Measurements from ENCODE around the gene DLG2.
"Not testable (repeated sequence)": the region's sequence is repeated elsewhere in the genome, so short reads cannot be mapped to it uniquely, and the experiment has no call there.

Gene DLG2

GRCh38 chr11:84887055-84887629 is 740.0 kb downstream of the DLG2 start:
- DNase-seq = no peak

GRCh38 chr11:84886344-84886743 is 740.8 kb downstream of the DLG2 start:
- no peak for DNase-seq

GRCh38 chr11:84884836-84885235 is 742.3 kb downstream of the DLG2 start:
- DNase-seq = no peak

GRCh38 chr11:84882056-84882455 is 745.1 kb downstream of the DLG2 start:
- no peak for DNase-seq

- DNase-seq = no peak
Measured at GRCh38 chr11:84871116-84871515, 756.0 kb downstream of the DLG2 start.

GRCh38 chr11:84870486-84870885 is 756.7 kb downstream of the DLG2 start:
- DNase-seq = no peak

- no peak for DNase-seq
Measured at GRCh38 chr11:84866922-84867321, 760.2 kb downstream of the DLG2 start.

- no peak for DNase-seq
Measured at GRCh38 chr11:84865791-84866535, 761.2 kb downstream of the DLG2 start.

GRCh38 chr11:84865257-84865656 is 761.9 kb downstream of the DLG2 start:
- no peak for DNase-seq

- DNase-seq = no peak
Measured at GRCh38 chr11:84857746-84858145, 769.4 kb downstream of the DLG2 start.

- no peak for DNase-seq
Measured at GRCh38 chr11:84855508-84856245, 771.5 kb downstream of the DLG2 start.

GRCh38 chr11:84854498-84854880 is 772.7 kb downstream of the DLG2 start:
- no peak for DNase-seq

- DNase-seq = no peak
Measured at GRCh38 chr11:84853841-84854497, 773.2 kb downstream of the DLG2 start.

GRCh38 chr11:84847842-84848241 is 779.3 kb downstream of the DLG2 start:
- DNase-seq = no peak

- DNase-seq = not testable (repeated sequence)
Measured at GRCh38 chr11:84840201-84840600, 786.9 kb downstream of the DLG2 start.

GRCh38 chr11:84837402-84838069 is 789.6 kb downstream of the DLG2 start:
- DNase-seq = no peak

GRCh38 chr11:84836371-84836770 is 790.8 kb downstream of the DLG2 start:
- DNase-seq = no peak

- DNase-seq = no peak
Measured at GRCh38 chr11:84833488-84834088, 793.6 kb downstream of the DLG2 start.

GRCh38 chr11:84830372-84830771 is 796.8 kb downstream of the DLG2 start:
- DNase-seq = no peak

GRCh38 chr11:84829162-84829561 is 798.0 kb downstream of the DLG2 start:
- no peak for DNase-seq

- no peak for DNase-seq
Measured at GRCh38 chr11:84828616-84829015, 798.5 kb downstream of the DLG2 start.

GRCh38 chr11:84825106-84825660 is 802.0 kb downstream of the DLG2 start:
- DNase-seq = no peak

Data from activated gamma-delta T cell treated with Interleukin-2 at 50 U/mL for 16 hours (primary cell).